WTC11 (cell line): ENCODE data around the gene HPCAL1. TPM values are rescaled to one million over a fixed set of nuclear protein-coding genes. Genes with fewer than 3 reads are reported as not detected.
A peak's percentile ranks its signal among the peaks of the same experiment; 100 is the strongest.

Experiments used
- ATAC-seq: fragments of 200-7000 bp; cut with Tn5 transposase; 2 replicates; pipeline ENCODE4 v1.10.0; 2021; ENCODE audit warnings: mild to moderate bottlenecking, moderate library complexity
- CTCF ChIA-PET: fragments of 300-600 bp; sonication (Branson Sonifier 250); formaldehyde crosslinking; loops from one replicate; lab custom pipeline; 2021; ENCODE audit warnings: antibody characterized with exemption; lab: Charles Lee
- POLR2A ChIA-PET: fragments of 350-600 bp; sonication (Branson Sonifier 250); formaldehyde crosslinking; loops from one replicate; lab custom pipeline; 2021; ENCODE audit warnings: antibody characterized with exemption; lab: Charles Lee
- DNase-seq: peaks from one replicate; pipeline ENCODE4 v3.0.0; 2021; ENCODE audit warnings: low spot score
- H3K27ac Mint-ChIP-seq: 2 replicates; pipeline ENCODE4 v1.8.0; 2021; ENCODE audit warnings: mixed read lengths
- H3K27me3 Mint-ChIP-seq: 2 replicates; pipeline ENCODE4 v1.8.0; 2021; ENCODE audit warnings: low read depth, mild to moderate bottlenecking, moderate library complexity, mixed read lengths
- H3K36me3 Mint-ChIP-seq: 2 replicates; pipeline ENCODE4 v1.8.0; 2021; ENCODE audit warnings: mixed read lengths
- H3K4me1 Mint-ChIP-seq: 2 replicates; pipeline ENCODE4 v1.8.0; 2022; ENCODE audit warnings: mixed read lengths
- H3K4me3 Mint-ChIP-seq: 2 replicates; pipeline ENCODE4 v1.8.0; 2021; ENCODE audit warnings: mild to moderate bottlenecking, moderate library complexity, mixed read lengths
- H3K9me3 Mint-ChIP-seq: 2 replicates; pipeline ENCODE4 v1.8.0; 2021; ENCODE audit warnings: mixed read lengths
- ATF6 ChIP-seq: sonication (generic); formaldehyde crosslinking; IDR thresholded peaks from 2 replicates; pipeline ENCODE4 v1.8.1; 2023; ENCODE audit warnings: mild to moderate bottlenecking, missing genetic modification reagents
- CREB1 ChIP-seq: sonication (generic); formaldehyde crosslinking; IDR thresholded peaks from 2 replicates; pipeline ENCODE4 v1.8.0; 2023; ENCODE audit warnings: mild to moderate bottlenecking, missing genetic modification reagents
- ELF4 ChIP-seq: sonication (generic); formaldehyde crosslinking; IDR thresholded peaks from 2 replicates; pipeline ENCODE4 v1.8.1; 2022; ENCODE audit warnings: low read depth, mild to moderate bottlenecking, moderate library complexity, missing genetic modification reagents
- FOXP1 ChIP-seq: sonication (generic); formaldehyde crosslinking; IDR thresholded peaks from 2 replicates; pipeline ENCODE4 v1.8.0; 2022; ENCODE audit warnings: missing genetic modification reagents, mild to moderate bottlenecking, moderate library complexity, borderline replicate concordance
- FOXP4 ChIP-seq: sonication (generic); formaldehyde crosslinking; IDR thresholded peaks from 2 replicates; pipeline ENCODE4 v1.8.0; 2022; ENCODE audit warnings: mild to moderate bottlenecking, missing genetic modification reagents
- KAT7 ChIP-seq: sonication (generic); formaldehyde crosslinking; IDR thresholded peaks from 2 replicates; pipeline ENCODE4 v1.8.1; 2023; ENCODE audit warnings: missing genetic modification reagents, mild to moderate bottlenecking, borderline replicate concordance
- NFATC4 ChIP-seq: fragments of 250-450 bp; sonication (Bioruptor Pico); IDR thresholded peaks from 2 replicates; pipeline ENCODE4 v1.9.0; 2021; ENCODE audit warnings: mild to moderate bottlenecking
- NR2C2 ChIP-seq: sonication (generic); formaldehyde crosslinking; IDR thresholded peaks from 2 replicates; pipeline ENCODE4 v1.8.0; 2022; ENCODE audit warnings: mild to moderate bottlenecking, missing genetic modification reagents
- NR3C1 ChIP-seq: sonication (generic); formaldehyde crosslinking; conservative IDR thresholded peaks from 2 replicates; pipeline ENCODE4 v1.8.1; 2023; ENCODE audit warnings: low read depth, mild to moderate bottlenecking, missing genetic modification reagents
- OVOL2 ChIP-seq: fragments of 250-450 bp; sonication (Bioruptor Pico); IDR thresholded peaks from 2 replicates; pipeline ENCODE4 v1.9.0; 2021; ENCODE audit warnings: mild to moderate bottlenecking, borderline replicate concordance
- SOX15 ChIP-seq: fragments of 250-450 bp; sonication (Bioruptor Pico); IDR thresholded peaks from 2 replicates; pipeline ENCODE4 v1.9.0; 2021; ENCODE audit warnings: mild to moderate bottlenecking
- TCF7 ChIP-seq: sonication (generic); formaldehyde crosslinking; IDR thresholded peaks from 2 replicates; pipeline ENCODE4 v1.8.0; 2022; ENCODE audit warnings: mild to moderate bottlenecking, low read depth, missing genetic modification reagents, moderate library complexity
- ZBTB43 ChIP-seq: sonication (generic); formaldehyde crosslinking; IDR thresholded peaks from 2 replicates; pipeline ENCODE4 v1.8.1; 2023; ENCODE audit warnings: mild to moderate bottlenecking, missing genetic modification reagents
- ZNF121 ChIP-seq: sonication (generic); formaldehyde crosslinking; IDR thresholded peaks from 2 replicates; pipeline ENCODE4 v1.8.0; 2023; ENCODE audit warnings: missing genetic modification reagents
- ZNF138 ChIP-seq: sonication (generic); formaldehyde crosslinking; conservative IDR thresholded peaks from 2 replicates; pipeline ENCODE4 v1.8.1; 2022; ENCODE audit warnings: mild to moderate bottlenecking, moderate library complexity, missing genetic modification reagents
- ZNF219 ChIP-seq: sonication (generic); formaldehyde crosslinking; IDR thresholded peaks from 2 replicates; pipeline ENCODE4 v1.8.0; 2023; ENCODE audit warnings: missing genetic modification reagents, mild to moderate bottlenecking, borderline replicate concordance
- ZNF232 ChIP-seq: sonication (generic); formaldehyde crosslinking; IDR thresholded peaks from 2 replicates; pipeline ENCODE4 v1.8.0; 2022; ENCODE audit warnings: mild to moderate bottlenecking, missing genetic modification reagents
- ZNF263 ChIP-seq: sonication (generic); formaldehyde crosslinking; IDR thresholded peaks from 2 replicates; pipeline ENCODE4 v1.8.1; 2022; ENCODE audit warnings: low read depth, mild to moderate bottlenecking, moderate library complexity, missing genetic modification reagents
- ZNF317 ChIP-seq: sonication (generic); formaldehyde crosslinking; IDR thresholded peaks from 2 replicates; pipeline ENCODE4 v1.8.1; 2023; ENCODE audit warnings: low read depth, mild to moderate bottlenecking, moderate library complexity, missing genetic modification reagents, borderline replicate concordance
- ZNF396 ChIP-seq: fragments of 250-450 bp; sonication (Bioruptor Pico); IDR thresholded peaks from 2 replicates; pipeline ENCODE4 v1.8.0; 2021; ENCODE audit warnings: mild to moderate bottlenecking, moderate library complexity, borderline replicate concordance
- ZNF425 ChIP-seq: fragments of 250-450 bp; sonication (Bioruptor Pico); conservative IDR thresholded peaks from 2 replicates; pipeline ENCODE4 v1.9.0; 2021; ENCODE audit warnings: mild to moderate bottlenecking
- total RNA-seq: library from RNA; stranded (reverse); gene quantifications from 3 replicates; pipeline ENCODE4 v1.2.3, GENCODE V29; 2021
- TF ChIP-seq, protein P1 (sequence below): sonication (generic); formaldehyde crosslinking; IDR thresholded peaks from 2 replicates; pipeline ENCODE4 v1.8.0; 2022; ENCODE audit warnings: mild to moderate bottlenecking, missing genetic modification reagents

HPCAL1 gene
- total RNA-seq, 1 experiment from 2014 or later = 11.8 TPM

GRCh38 chr2:10345813-10346212 is 43.1 kb downstream of the HPCAL1 start (continued):
- TF ChIP-seq ATF6 = no peak
- no peak for TF ChIP-seq OVOL2 (CRISPR knock-in tag)
- no peak for TF ChIP-seq ZNF219

DNA sequence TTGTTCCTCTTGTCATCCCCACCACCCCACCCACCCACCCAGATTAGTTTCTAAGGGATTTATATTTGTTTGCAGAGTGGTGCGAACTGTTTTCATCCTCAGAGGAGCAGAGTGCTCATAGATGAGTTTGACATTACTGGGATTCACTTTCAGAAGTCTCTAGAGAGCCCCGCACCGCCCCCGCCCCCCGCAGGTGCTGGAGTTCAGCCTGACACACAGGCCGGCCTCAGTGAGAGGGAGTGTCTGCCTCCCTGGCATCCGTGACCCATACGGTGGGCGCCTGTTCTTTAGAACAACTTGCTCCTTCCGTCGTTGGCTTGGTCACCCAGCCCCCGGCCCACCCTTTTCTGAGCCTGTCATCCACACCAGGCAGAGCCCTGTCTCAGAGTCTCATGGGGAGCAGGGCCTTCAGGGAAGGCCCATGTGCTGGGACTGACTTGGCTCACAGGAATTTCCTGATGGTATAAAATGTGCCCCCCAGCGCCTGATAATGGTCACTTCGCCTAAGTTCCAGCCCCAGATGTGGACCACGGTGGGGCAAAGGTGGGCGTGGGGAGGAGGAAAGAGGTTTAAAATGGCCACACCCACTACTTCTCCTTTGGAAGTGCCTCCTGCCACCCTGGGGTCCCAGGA is 44.3 kb downstream of the HPCAL1 start:
- TF ChIP-seq ZNF396 (CRISPR knock-in tag) (no peak), FOXP4 (CRISPR knock-in tag) (no peak), TCF7 (CRISPR knock-in tag) (no peak), CREB1 (CRISPR knock-in tag) (no peak), ZNF232 (no peak)
- Mint-ChIP-seq H3K27ac (no peak overlapping the region), H3K4me3 (no peak overlapping the region), H3K36me3 (no peaks in the 10 kb centered on the region), H3K27me3 (no peaks in the 10 kb centered on the region), H3K4me1 (peaks cover 6% of the 10 kb centered on the region), H3K9me3 (peaks cover 3% of the 10 kb centered on the region; the same call in 1 of the 2 replicates)
- no peak for DNase-seq
- CTCF ChIA-PET = interaction anchor here (0.6 to 1.1 kb wide), 2 partner anchors 62 to 99 kb away, joined by 3 to 9 read pairs; no protein-coding TSS in a partner anchor
- POLR2A ChIA-PET = no interaction called here
- ATAC-seq = peak; percentile 62

GRCh38 chr2:10347562-10347948 is 44.9 kb downstream of the HPCAL1 start:
- Mint-ChIP-seq H3K9me3 (peaks cover 3% of the 10 kb centered on the region; the same call in 1 of the 2 replicates), H3K4me1 (peaks cover 6% of the 10 kb centered on the region), H3K36me3 (no peaks in the 10 kb centered on the region), H3K4me3 (no peak overlapping the region), H3K27me3 (no peaks in the 10 kb centered on the region), H3K27ac (no peak overlapping the region)
- ChIA-PET POLR2A (no interaction called here), CTCF (interaction anchor here (1.1 kb wide), 1 partner anchor 61 kb away, joined by 9 read pairs; no protein-coding TSS in a partner anchor)
- DNase-seq (no peak), ATAC-seq (no peak)
- no peak for TF ChIP-seq ZNF138
- no peak for TF ChIP-seq CREB1 (CRISPR knock-in tag)
- no peak for TF ChIP-seq FOXP1

- H3K4me3 Mint-ChIP-seq = no peak overlapping the region
- no peaks in the 10 kb centered on the region for H3K36me3 Mint-ChIP-seq
- no peak for ATAC-seq
- no peaks in the 10 kb centered on the region for H3K27me3 Mint-ChIP-seq
- CTCF ChIA-PET = interaction anchor here (1.0 kb wide), 1 partner anchor 22 kb away, joined by 3 read pairs; no protein-coding TSS in a partner anchor
- DNase-seq = no peak
- POLR2A ChIA-PET = no interaction called here
- H3K9me3 Mint-ChIP-seq = peaks cover 3% of the 10 kb centered on the region; the same call in 1 of the 2 replicates
- H3K27ac Mint-ChIP-seq = no peak overlapping the region
- peaks cover 6% of the 10 kb centered on the region for H3K4me1 Mint-ChIP-seq
- TF ChIP-seq KAT7 (no peak), ZNF317 (CRISPR knock-in tag) (no peak), ZNF425 (CRISPR knock-in tag) (no peak), NR3C1 (CRISPR knock-in tag) (no peak), ELF4 (CRISPR knock-in tag) (no peak), ZNF263 (CRISPR knock-in tag) (no peak), ZBTB43 (CRISPR knock-in tag) (no peak), ZNF121 (CRISPR knock-in tag) (no peak), SOX15 (no peak), FOXP1 (no peak), NFATC4 (CRISPR knock-in tag) (no peak), ZNF219 (no peak), NR2C2 (no peak)
- TF ChIP-seq, protein P1, sequence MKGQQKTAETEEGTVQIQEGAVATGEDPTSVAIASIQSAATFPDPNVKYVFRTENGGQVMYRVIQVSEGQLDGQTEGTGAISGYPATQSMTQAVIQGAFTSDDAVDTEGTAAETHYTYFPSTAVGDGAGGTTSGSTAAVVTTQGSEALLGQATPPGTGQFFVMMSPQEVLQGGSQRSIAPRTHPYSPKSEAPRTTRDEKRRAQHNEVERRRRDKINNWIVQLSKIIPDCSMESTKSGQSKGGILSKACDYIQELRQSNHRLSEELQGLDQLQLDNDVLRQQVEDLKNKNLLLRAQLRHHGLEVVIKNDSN (CRISPR knock-in tag) = no peak
These were observed 46.2 kb downstream of the HPCAL1 start for GRCh38 chr2:10348891-10349290.
